GM18508 (cell line): Measurements from ENCODE around the gene SH3PXD2A.

ENCODE experiments used
- ATAC-seq: cut with Tn5 transposase; IDR thresholded peaks from one replicate; pipeline ENCODE4 v1.9.1; 2021; ENCODE audit warnings: moderate number of reproducible peaks; ENCODE audit not compliant: insufficient read depth, unreplicated experiment

SH3PXD2A gene

GRCh38 chr10:103713676-103714075 is 141.7 kb downstream of the SH3PXD2A start:
- ATAC-seq = no peak

DNA sequence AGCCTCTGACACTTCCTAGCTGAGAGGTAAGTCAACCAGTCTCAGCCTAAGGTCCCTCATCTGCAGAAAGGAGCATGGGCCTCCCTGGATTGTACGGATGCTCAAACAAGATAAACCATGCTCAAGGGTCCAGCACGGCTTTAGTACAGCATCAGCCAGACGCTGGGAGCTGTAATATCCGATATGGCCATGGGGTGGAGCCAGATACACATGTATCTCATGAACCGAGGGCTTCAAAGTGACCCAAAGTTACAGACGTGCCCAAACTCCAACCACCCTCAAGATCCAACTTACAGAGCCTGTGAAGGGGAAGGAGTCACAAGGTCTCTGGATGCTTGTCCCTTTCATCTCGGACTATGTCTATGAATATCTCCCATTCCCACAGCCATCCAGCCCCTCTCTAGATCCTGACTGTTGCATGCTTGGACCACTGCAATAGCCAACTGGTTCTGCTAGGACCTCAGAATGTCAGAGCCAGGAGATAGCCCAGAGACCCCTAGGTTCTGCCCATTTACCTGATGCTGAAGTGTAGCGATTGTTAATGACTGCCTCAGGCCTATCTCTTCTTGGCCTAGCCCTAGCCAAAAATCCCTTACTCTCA is 142.4 kb downstream of the SH3PXD2A start:
- no peak for ATAC-seq

DNA sequence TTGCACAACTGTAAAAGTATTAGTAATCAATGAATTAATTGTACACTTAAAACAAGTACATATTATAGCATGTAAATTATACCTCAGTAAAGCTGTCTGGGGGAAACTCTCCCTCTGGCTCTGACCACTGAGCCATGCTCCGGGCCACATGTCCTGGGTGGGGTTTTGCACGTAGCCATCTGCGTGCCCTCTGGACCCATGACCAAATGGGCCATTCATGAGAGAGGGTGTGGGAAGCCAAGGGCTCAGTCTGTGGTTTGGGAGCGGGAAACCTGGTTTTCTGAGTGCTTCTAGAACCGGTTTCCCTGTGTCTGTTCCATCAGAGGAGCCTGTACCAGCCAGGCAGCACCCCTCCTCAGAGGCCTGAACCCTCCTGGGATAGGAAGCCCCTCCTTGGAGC is 143.2 kb downstream of the SH3PXD2A start:
- ATAC-seq = no peak

GRCh38 chr10:103711351-103711994 is 143.9 kb downstream of the SH3PXD2A start:
- no peak for ATAC-seq

DNA sequence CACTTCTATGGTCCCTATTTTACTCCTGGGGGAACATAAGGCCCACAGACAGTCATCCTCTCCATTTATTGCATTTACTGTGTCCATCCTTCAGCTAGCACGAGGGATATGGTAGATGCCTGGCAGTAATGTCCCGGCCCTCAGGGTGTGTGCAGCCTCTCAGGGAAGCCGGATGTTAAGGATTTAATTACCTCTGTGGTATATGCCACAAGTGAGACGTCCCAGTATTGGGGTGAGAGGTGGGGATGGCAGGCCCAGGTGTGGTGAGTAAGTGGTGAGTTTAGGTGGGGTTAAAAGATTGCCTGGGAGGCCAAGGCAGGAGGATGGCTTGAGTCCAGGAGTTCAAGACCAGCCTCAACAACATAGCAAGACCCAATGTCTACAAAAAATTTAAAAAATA is 144.9 kb downstream of the SH3PXD2A start:
- no peak for ATAC-seq

GRCh38 chr10:103709341-103709920 is 145.9 kb downstream of the SH3PXD2A start:
- ATAC-seq = no peak

DNA sequence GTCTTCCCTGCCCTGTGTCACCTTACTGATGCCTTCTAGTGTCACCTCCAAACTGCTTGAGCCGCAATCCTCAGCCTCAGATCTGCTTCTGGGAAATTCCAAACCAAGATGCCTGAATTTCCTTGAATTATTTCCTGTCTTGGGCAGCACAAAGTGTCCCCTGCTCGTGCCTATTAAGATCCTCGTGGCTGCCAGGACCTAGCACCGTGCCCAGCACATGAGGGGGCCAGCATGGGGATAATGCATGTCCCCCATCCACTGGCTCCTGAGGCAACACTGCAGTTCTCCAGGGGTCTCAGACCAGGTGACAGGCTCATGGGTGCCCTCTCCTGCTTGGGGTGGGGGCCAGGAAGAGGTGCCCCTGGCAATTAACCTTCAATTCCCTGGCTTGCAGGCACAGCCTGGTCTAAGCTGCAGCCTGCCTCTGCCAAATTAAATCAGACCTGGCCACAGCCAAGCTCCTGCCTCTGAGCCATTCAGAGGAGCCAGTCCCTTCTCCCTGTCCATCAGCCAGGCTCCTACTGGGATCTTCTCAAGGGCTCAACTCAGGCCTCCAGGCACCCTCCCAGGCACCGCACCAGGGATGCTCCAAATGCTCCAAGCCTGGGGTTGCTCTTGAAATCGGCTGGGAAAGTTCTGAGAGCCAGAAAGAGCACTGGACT is 146.6 kb downstream of the SH3PXD2A start:
- no peak for ATAC-seq

- ATAC-seq = no peak
These were observed 147.3 kb downstream of the SH3PXD2A start for GRCh38 chr10:103707956-103708626.

GRCh38 chr10:103706762-103707161 is 148.6 kb downstream of the SH3PXD2A start:
- ATAC-seq = no peak

- no peak for ATAC-seq
These were observed 149.3 kb downstream of the SH3PXD2A start for GRCh38 chr10:103706047-103706446.

DNA sequence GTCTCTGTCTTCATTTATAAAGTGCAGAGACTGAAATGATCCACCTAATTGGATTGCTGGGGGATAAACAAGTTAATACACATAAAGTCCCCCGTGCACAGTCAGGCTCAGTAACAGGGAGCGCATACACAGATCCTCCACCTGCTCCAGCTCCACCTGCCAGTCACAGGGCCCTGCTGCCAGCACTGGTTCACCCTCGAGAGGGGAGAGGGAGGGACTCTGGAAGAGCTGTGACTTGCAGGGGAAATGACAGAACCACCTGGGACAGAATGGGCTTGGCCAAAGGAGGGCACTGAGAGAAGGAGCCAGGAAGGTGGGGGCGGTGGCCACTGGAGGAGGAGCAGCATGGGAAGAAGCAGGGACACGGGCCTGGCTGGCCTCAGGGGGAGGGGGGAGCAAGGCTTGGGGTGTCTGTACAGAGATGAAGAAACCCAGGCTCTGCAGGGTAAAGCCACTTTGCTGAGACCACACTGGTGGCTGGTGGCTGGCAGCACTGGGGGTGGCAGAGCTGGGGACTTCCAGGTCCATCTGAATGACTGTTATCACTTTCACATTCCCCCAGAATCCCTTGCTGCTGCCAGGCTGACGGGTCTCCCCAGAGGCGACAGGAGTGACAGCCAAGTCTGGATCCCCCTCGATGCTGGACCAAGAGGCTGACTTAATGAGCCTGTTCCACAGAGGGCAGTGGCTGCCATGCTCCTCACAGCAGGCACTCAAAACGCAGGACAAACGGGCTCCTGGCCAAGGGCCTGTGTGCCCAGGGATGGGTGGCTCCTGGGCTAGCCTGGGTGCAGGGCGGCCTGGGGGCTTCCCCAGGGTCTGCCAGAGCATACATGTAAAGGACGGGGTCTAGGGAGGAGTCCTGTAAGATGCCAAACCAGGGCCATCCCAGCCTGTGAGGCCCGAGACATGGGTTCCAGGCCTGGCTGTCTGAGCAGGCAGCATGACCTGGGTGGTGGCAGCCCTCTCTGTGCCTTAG is 151.1 kb downstream of the SH3PXD2A start:
- no peak for ATAC-seq

- no peak for ATAC-seq
These were observed 153.8 kb downstream of the SH3PXD2A start for GRCh38 chr10:103701380-103702222.

DNA sequence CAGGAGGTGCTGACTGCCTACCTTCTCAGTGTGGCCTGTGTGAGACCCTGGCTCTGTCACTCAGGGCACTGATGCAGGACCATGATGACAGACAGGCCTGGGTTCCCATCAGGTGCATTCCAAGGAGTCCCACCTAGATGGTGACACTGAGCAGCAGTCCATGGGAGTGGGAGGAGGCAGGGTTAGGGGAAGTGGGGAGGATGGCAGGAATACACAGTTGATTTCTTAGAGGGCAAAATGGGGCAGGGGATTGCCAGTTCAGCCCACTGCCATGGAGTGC is 155.0 kb downstream of the SH3PXD2A start:
- no peak for ATAC-seq

GRCh38 chr10:103699611-103700435 is 155.6 kb downstream of the SH3PXD2A start:
- no peak for ATAC-seq

- no peak for ATAC-seq
These were observed 157.1 kb downstream of the SH3PXD2A start for GRCh38 chr10:103698266-103698665.

GRCh38 chr10:103697787-103698186 is 157.6 kb downstream of the SH3PXD2A start:
- no peak for ATAC-seq

GRCh38 chr10:103696411-103697145 is 158.8 kb downstream of the SH3PXD2A start:
- no peak for ATAC-seq

DNA sequence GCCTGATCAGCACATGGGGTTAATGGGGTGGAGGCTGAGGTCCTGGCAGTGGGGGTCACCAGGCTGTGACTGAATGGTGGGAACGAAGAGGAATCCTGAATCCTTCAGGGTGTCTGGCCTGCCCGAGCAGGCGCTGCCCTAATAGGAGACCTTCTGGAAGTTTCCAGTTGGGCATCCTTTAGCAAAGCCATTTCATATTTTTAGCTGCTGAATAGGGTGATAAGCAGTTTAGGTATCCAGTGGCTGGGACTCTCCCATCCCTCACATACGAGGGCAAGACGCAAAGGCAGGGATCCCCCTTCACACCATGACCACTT is 159.3 kb downstream of the SH3PXD2A start:
- no peak for ATAC-seq
